ENCODE measurements around the gene OR4C16.

OR4C16 gene, protein sequence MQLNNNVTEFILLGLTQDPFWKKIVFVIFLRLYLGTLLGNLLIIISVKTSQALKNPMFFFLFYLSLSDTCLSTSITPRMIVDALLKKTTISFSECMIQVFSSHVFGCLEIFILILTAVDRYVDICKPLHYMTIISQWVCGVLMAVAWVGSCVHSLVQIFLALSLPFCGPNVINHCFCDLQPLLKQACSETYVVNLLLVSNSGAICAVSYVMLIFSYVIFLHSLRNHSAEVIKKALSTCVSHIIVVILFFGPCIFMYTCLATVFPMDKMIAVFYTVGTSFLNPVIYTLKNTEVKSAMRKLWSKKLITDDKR

DNA sequence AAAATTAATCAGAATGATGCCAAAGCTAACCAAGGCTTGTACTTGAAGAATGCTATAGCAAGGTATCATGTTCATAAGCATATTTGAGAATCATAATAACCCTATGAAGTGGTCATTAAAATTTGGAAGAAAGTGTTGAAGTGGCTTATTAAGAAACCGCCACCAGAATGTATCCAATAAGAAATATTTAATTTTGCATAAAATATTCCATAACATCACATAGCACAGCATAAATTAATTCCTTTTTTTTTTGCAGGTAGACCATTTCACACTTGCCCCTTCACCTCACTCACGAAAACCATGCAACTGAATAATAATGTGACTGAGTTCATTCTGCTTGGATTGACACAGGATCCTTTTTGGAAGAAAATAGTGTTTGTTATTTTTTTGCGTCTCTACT is at the start of gene OR4C16:
OR4C16 (plus strand) TSS at position 301 of the 400 bp plus-strand sequence; CDS start at position 301, 0 bp downstream.
- no peak for DNase-seq
- intact Hi-C loops (cut with DNase I) = no loop called here

DNA sequence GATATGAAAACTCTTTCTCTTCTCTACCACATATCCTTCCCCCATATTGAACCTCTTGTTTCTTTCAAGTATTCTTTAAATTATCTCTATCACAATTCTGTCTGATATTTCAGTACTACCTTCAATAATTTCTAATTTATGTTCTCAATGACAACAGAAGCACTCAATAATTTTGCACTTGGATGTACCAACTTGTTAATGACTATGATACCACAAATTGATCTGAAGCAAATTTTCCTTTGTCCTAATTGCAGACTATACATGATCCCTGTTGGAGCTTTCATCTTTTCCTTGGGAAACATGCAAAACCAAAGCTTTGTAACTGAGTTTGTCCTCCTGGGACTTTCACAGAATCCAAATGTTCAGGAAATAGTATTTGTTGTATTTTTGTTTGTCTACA is 17.8 kb upstream of the OR4C16 start, which contains the start of gene OR4C15:
OR4C15 (plus strand) TSS at position 301 of the 400 bp plus-strand sequence; CDS start at position 301, 0 bp downstream.
- intact Hi-C loops (cut with DNase I) = no loop called here
- no peak for DNase-seq

DNA sequence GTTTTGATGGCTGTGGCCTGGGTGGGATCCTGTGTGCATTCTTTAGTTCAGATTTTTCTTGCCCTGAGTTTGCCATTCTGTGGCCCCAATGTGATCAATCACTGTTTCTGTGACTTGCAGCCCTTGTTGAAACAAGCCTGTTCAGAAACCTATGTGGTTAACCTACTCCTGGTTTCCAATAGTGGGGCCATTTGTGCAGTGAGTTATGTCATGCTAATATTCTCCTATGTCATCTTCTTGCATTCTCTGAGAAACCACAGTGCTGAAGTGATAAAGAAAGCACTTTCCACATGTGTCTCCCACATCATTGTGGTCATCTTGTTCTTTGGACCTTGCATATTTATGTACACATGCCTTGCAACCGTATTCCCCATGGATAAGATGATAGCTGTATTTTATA is 620 bp downstream of the OR4C16 start:
- no peak for DNase-seq
- intact Hi-C loops (cut with DNase I) = no loop called here

DNA sequence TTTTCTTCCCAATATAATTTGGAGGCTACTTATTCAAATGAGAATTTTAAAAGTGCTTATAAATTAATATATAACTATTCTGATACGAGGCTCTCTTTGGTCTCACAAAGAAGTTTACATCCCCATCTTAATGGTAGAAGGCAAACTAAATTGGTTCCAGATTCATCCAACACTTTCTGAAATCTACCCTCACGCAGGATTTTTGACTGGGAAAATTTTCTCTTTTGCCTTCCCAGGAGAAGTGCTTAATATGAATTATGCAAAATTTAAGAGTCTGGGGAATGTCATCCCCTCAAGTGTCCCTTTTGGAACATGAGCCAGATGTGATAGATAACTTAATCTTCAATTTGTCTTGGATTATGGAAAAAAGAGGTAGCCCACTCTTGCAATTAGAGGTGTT is 35.6 kb downstream of the OR4C16 start, which contains the start of gene OR4C11:
OR4C11 (minus strand) TSS at position 101 of the 400 bp plus-strand sequence. CDS start 3,272 bp downstream, outside the sequence.
- intact Hi-C loops (cut with DNase I) = no loop called here
- no peak for DNase-seq
